ENCODE measurements around the gene TRIP12.

GRCh38 chr2:229955663-229956062 lies 33.9 kb upstream of the TRIP12 start:
- TF ChIP-seq ZNF274 (CRISPR knock-in tag; IDR thresholded peaks at IDR 0.05) = no peak
- no peak for TF ChIP-seq ZNF543 (CRISPR knock-in tag; IDR thresholded peaks at IDR 0.05)
- no peak for TF ChIP-seq ZNF503 (CRISPR knock-in tag; IDR thresholded peaks at IDR 0.05)
